ENCODE data around the gene SMC1B.
A peak's percentile ranks its signal among the peaks of the same experiment; 100 is the strongest.

The SMC1B gene

GRCh38 chr22:45422237-45422983 lies 9.0 kb upstream of the SMC1B start:
- Histone ChIP-seq H3K9me3 (ENCODE audit: control insufficient read depth in 1 of 2, low read length in 2 of 2) (peaks cover 0 to 4% of the 10 kb centered on the region in 2 donors), H3K4me3 (ENCODE audit: low read depth in 1 of 2, low read length in 2 of 2) (no peak overlapping the region), H3K27me3 (ENCODE audit: control insufficient read depth in 1 of 2, insufficient read depth in 2 of 2, low read length in 2 of 2) (no peaks in the 10 kb centered on the region), H3K27ac (ENCODE audit: low read depth, low read length) (no peak overlapping the region), H3K36me3 (ENCODE audit: control insufficient read depth in 1 of 2, insufficient read depth in 2 of 2, low read length in 2 of 2) (no peaks in the 10 kb centered on the region), H3K9ac (ENCODE audit: low read depth in 1 of 2, low read length in 2 of 2) (no peak overlapping the region), H3K4me1 (ENCODE audit: control insufficient read depth in 1 of 2, insufficient read depth in 2 of 2, low read length in 2 of 2) (no peaks in the 10 kb centered on the region)

GRCh38 chr22:45421349-45422055 lies 8.1 kb upstream of the SMC1B start:
- no peaks in the 10 kb centered on the region for H3K9me3 ChIP-seq (ENCODE audit: control insufficient read depth in 1 of 2, low read length in 2 of 2)
- no peak overlapping the region for H3K9ac ChIP-seq (ENCODE audit: low read depth in 1 of 2, low read length in 2 of 2)
- no peak overlapping the region for H3K4me3 ChIP-seq (ENCODE audit: low read depth in 1 of 2, low read length in 2 of 2)
- no peaks in the 10 kb centered on the region for H3K27me3 ChIP-seq (ENCODE audit: control insufficient read depth in 1 of 2, insufficient read depth in 2 of 2, low read length in 2 of 2)
- no peaks in the 10 kb centered on the region for H3K4me1 ChIP-seq (ENCODE audit: control insufficient read depth in 1 of 2, insufficient read depth in 2 of 2, low read length in 2 of 2)
- no peaks in the 10 kb centered on the region for H3K36me3 ChIP-seq (ENCODE audit: control insufficient read depth in 1 of 2, insufficient read depth in 2 of 2, low read length in 2 of 2)
- no peak overlapping the region for H3K27ac ChIP-seq (ENCODE audit: low read depth, low read length)

GRCh38 chr22:45420539-45420938 lies 7.1 kb upstream of the SMC1B start:
- H3K9ac ChIP-seq (ENCODE audit: low read depth in 1 of 2, low read length in 2 of 2), result no peak overlapping the region
- H3K4me3 ChIP-seq (ENCODE audit: low read depth in 1 of 2, low read length in 2 of 2), result no peak overlapping the region
- H3K9me3 ChIP-seq (ENCODE audit: control insufficient read depth in 1 of 2, low read length in 2 of 2), result no peaks in the 10 kb centered on the region
- no peak overlapping the region for H3K27ac ChIP-seq (ENCODE audit: low read depth, low read length)
- no peaks in the 10 kb centered on the region for H3K27me3 ChIP-seq (ENCODE audit: control insufficient read depth in 1 of 2, insufficient read depth in 2 of 2, low read length in 2 of 2)
- no peaks in the 10 kb centered on the region for H3K4me1 ChIP-seq (ENCODE audit: control insufficient read depth in 1 of 2, insufficient read depth in 2 of 2, low read length in 2 of 2)
- H3K36me3 ChIP-seq (ENCODE audit: control insufficient read depth in 1 of 2, insufficient read depth in 2 of 2, low read length in 2 of 2), result no peaks in the 10 kb centered on the region

GRCh38 chr22:45420011-45420410 lies 6.6 kb upstream of the SMC1B start:
- no peak overlapping the region for H3K4me3 ChIP-seq (ENCODE audit: low read depth in 1 of 2, low read length in 2 of 2)
- H3K9ac ChIP-seq (ENCODE audit: low read depth in 1 of 2, low read length in 2 of 2), result no peak overlapping the region
- no peak overlapping the region for H3K27ac ChIP-seq (ENCODE audit: low read depth, low read length)
- no peaks in the 10 kb centered on the region for H3K4me1 ChIP-seq (ENCODE audit: control insufficient read depth in 1 of 2, insufficient read depth in 2 of 2, low read length in 2 of 2)
- no peaks in the 10 kb centered on the region for H3K9me3 ChIP-seq (ENCODE audit: control insufficient read depth in 1 of 2, low read length in 2 of 2)
- no peaks in the 10 kb centered on the region for H3K27me3 ChIP-seq (ENCODE audit: control insufficient read depth in 1 of 2, insufficient read depth in 2 of 2, low read length in 2 of 2)
- H3K36me3 ChIP-seq (ENCODE audit: control insufficient read depth in 1 of 2, insufficient read depth in 2 of 2, low read length in 2 of 2), result no peaks in the 10 kb centered on the region

- Histone ChIP-seq H3K9me3 (ENCODE audit: control insufficient read depth in 1 of 2, low read length in 2 of 2) (no peaks in the 10 kb centered on the region), H3K9ac (ENCODE audit: low read depth in 1 of 2, low read length in 2 of 2) (no peak overlapping the region), H3K4me3 (ENCODE audit: low read depth in 1 of 2, low read length in 2 of 2) (no peak overlapping the region)
These were observed 5.4 kb upstream of the SMC1B start for GRCh38 chr22:45418770-45419138.

GRCh38 chr22:45418056-45418769 lies 4.8 kb upstream of the SMC1B start:
- H3K4me1 ChIP-seq (ENCODE audit: control insufficient read depth in 1 of 2, insufficient read depth in 2 of 2, low read length in 2 of 2), result peaks cover 3 to 4% of the 10 kb centered on the region in 2 donors
- no peak overlapping the region for H3K27ac ChIP-seq (ENCODE audit: low read depth, low read length)
- H3K36me3 ChIP-seq (ENCODE audit: control insufficient read depth in 1 of 2, insufficient read depth in 2 of 2, low read length in 2 of 2), result no peaks in the 10 kb centered on the region
- no peak overlapping the region for H3K9ac ChIP-seq (ENCODE audit: low read depth in 1 of 2, low read length in 2 of 2)
- H3K27me3 ChIP-seq (ENCODE audit: control insufficient read depth in 1 of 2, insufficient read depth in 2 of 2, low read length in 2 of 2), result no peaks in the 10 kb centered on the region
- H3K9me3 ChIP-seq (ENCODE audit: control insufficient read depth in 1 of 2, low read length in 2 of 2), result no peaks in the 10 kb centered on the region
- no peak overlapping the region for H3K4me3 ChIP-seq (ENCODE audit: low read depth in 1 of 2, low read length in 2 of 2)

More at GRCh38 chr22:45418770-45419138, 5.4 kb upstream of the SMC1B start:
- H3K27ac ChIP-seq (ENCODE audit: low read depth, low read length), result no peak overlapping the region
- H3K4me1 ChIP-seq (ENCODE audit: control insufficient read depth in 1 of 2, insufficient read depth in 2 of 2, low read length in 2 of 2), result peaks cover 2 to 3% of the 10 kb centered on the region in 2 donors
- H3K36me3 ChIP-seq (ENCODE audit: control insufficient read depth in 1 of 2, insufficient read depth in 2 of 2, low read length in 2 of 2), result no peaks in the 10 kb centered on the region
- no peaks in the 10 kb centered on the region for H3K27me3 ChIP-seq (ENCODE audit: control insufficient read depth in 1 of 2, insufficient read depth in 2 of 2, low read length in 2 of 2)

- Histone ChIP-seq H3K9ac (ENCODE audit: low read depth in 1 of 2, low read length in 2 of 2) (no peak overlapping the region), H3K27me3 (ENCODE audit: control insufficient read depth in 1 of 2, insufficient read depth in 2 of 2, low read length in 2 of 2) (no peaks in the 10 kb centered on the region), H3K27ac (ENCODE audit: low read depth, low read length) (no peak overlapping the region), H3K36me3 (ENCODE audit: control insufficient read depth in 1 of 2, insufficient read depth in 2 of 2, low read length in 2 of 2) (no peaks in the 10 kb centered on the region), H3K4me3 (ENCODE audit: low read depth in 1 of 2, low read length in 2 of 2) (peak overlapping the region in 1 of 2 donors; percentile 69), H3K4me1 (ENCODE audit: control insufficient read depth in 1 of 2, insufficient read depth in 2 of 2, low read length in 2 of 2) (peaks cover 3 to 4% of the 10 kb centered on the region in 2 donors), H3K9me3 (ENCODE audit: control insufficient read depth in 1 of 2, low read length in 2 of 2) (no peaks in the 10 kb centered on the region)
These were observed 409 bp downstream of the SMC1B start for GRCh38 chr22:45413013-45413367.

- Histone ChIP-seq H3K27me3 (ENCODE audit: control insufficient read depth in 1 of 2, insufficient read depth in 2 of 2, low read length in 2 of 2) (no peaks in the 10 kb centered on the region), H3K9me3 (ENCODE audit: control insufficient read depth in 1 of 2, low read length in 2 of 2) (no peaks in the 10 kb centered on the region), H3K4me1 (ENCODE audit: control insufficient read depth in 1 of 2, insufficient read depth in 2 of 2, low read length in 2 of 2) (no peaks in the 10 kb centered on the region), H3K27ac (ENCODE audit: low read depth, low read length) (no peak overlapping the region), H3K9ac (ENCODE audit: low read depth in 1 of 2, low read length in 2 of 2) (no peak overlapping the region), H3K36me3 (ENCODE audit: control insufficient read depth in 1 of 2, insufficient read depth in 2 of 2, low read length in 2 of 2) (no peaks in the 10 kb centered on the region), H3K4me3 (ENCODE audit: low read depth in 1 of 2, low read length in 2 of 2) (no peak overlapping the region)
These were observed 5.6 kb downstream of the SMC1B start for GRCh38 chr22:45407793-45408192.

GRCh38 chr22:45402466-45402985 lies 10.9 kb downstream of the SMC1B start:
- no peaks in the 10 kb centered on the region for H3K36me3 ChIP-seq (ENCODE audit: control insufficient read depth in 1 of 2, insufficient read depth in 2 of 2, low read length in 2 of 2)
- H3K4me1 ChIP-seq (ENCODE audit: control insufficient read depth in 1 of 2, insufficient read depth in 2 of 2, low read length in 2 of 2), result no peaks in the 10 kb centered on the region
- H3K9me3 ChIP-seq (ENCODE audit: control insufficient read depth in 1 of 2, low read length in 2 of 2), result no peaks in the 10 kb centered on the region
- H3K27ac ChIP-seq (ENCODE audit: low read depth, low read length), result no peak overlapping the region
- H3K9ac ChIP-seq (ENCODE audit: low read depth in 1 of 2, low read length in 2 of 2), result no peak overlapping the region
- no peak overlapping the region for H3K4me3 ChIP-seq (ENCODE audit: low read depth in 1 of 2, low read length in 2 of 2)
- no peaks in the 10 kb centered on the region for H3K27me3 ChIP-seq (ENCODE audit: control insufficient read depth in 1 of 2, insufficient read depth in 2 of 2, low read length in 2 of 2)
